Esophagus muscularis mucosa (tissue), 4 donors: ENCODE data around the gene GON7. TPM values are rescaled to one million over a fixed set of nuclear protein-coding genes. Genes with fewer than 3 reads are reported as not detected.

Source experiments
- DNase-seq: peaks from one replicate; pipeline ENCODE4 v3.0.0-alpha.2; 2017; ENCODE audit errors: extremely low spot score
- H3K27ac ChIP-seq, 4 donors: fragments of 200-600 bp; sonication (generic); replicated peaks in 1 of 4; 1 replicate in 3 of 4; 2 replicates in 1 of 4; pipeline ENCODE4 v1.5.1; 2016 to 2019; ENCODE audit warnings: mild to moderate bottlenecking in 1 of 4
- H3K27me3 ChIP-seq, 4 donors: fragments of 200-600 bp; sonication (generic); one replicate each; pipeline versions ENCODE4 v1.5.1 to v1.6.0; 2016 to 2019
- H3K36me3 ChIP-seq, 4 donors: fragments of 200-600 bp; sonication (generic); one replicate each; pipeline ENCODE4 v1.5.1; 2016 to 2019
- H3K4me1 ChIP-seq, 4 donors: fragments of 200-600 bp; sonication (generic); one replicate each; pipeline ENCODE4 v1.5.1; 2016 to 2019
- H3K4me3 ChIP-seq, 4 donors: fragments of 200-600 bp; sonication (generic); 1 replicate in 2 of 4; 2 replicates in 2 of 4; pipeline ENCODE4 v1.5.1; 2016 to 2019; ENCODE audit warnings: mild to moderate bottlenecking in 4 of 4, moderate library complexity in 1 of 4
- H3K9me3 ChIP-seq, 4 donors: fragments of 200-600 bp; sonication (generic); 1 replicate in 3 of 4; 2 replicates in 1 of 4; pipeline ENCODE4 v1.5.1; 2016 to 2019
- EP300 ChIP-seq: sonication (generic); formaldehyde crosslinking; IDR thresholded peaks from one replicate; pipeline ENCODE4 v1.6.1; 2017; ENCODE audit warnings: antibody characterized with exemption
- POLR2A ChIP-seq: fragments of 450-650 bp; IDR thresholded peaks from one replicate; pipeline ENCODE4 v1.6.1; 2017; ENCODE audit warnings: antibody characterized with exemption, moderate library complexity, mild to moderate bottlenecking, low read depth
- POLR2AphosphoS5 ChIP-seq, 2 donors: sonication (generic); formaldehyde crosslinking; IDR thresholded peaks; one replicate each; pipeline ENCODE4 v1.6.1; 2017; ENCODE audit warnings: antibody characterized with exemption in 2 of 2
- WGBS: methylation state at CpG from one replicate; pipeline ENCODE4 v1.1.5; 2018; 5-methylcytosine and 5-hydroxymethylcytosine counted together
- intact Hi-C: fragments of 100-400 bp; cut with DNase I; formaldehyde crosslinking; loops from one replicate; pipeline ENCODE4 v1.15.1; 2023
- total RNA-seq, 4 donors: library from RNA; depleted of rRNA; stranded (reverse); fragments of >200 nt; gene quantifications; one replicate each; pipeline versions ENCODE4 v1.1.0 to v1.2.1, GENCODE V29; 2016
- TF ChIP-seq, protein P1 (sequence below), 3 experiments: fragments of 200-600 bp in 2 of 3; fragments of 450-650 bp in 1 of 3; sonication (generic) in 2 of 3; IDR thresholded peaks; one replicate each; pipeline ENCODE4 v1.5.1; 2017 to 2019; ENCODE audit warnings: antibody characterized with exemption in 3 of 3, mild to moderate bottlenecking in 2 of 3, moderate library complexity in 1 of 3

The GON7 gene
- total RNA-seq, 4 donors from 2014 or later: 6.1 to 14.5 (median 11.6) TPM

DNA sequence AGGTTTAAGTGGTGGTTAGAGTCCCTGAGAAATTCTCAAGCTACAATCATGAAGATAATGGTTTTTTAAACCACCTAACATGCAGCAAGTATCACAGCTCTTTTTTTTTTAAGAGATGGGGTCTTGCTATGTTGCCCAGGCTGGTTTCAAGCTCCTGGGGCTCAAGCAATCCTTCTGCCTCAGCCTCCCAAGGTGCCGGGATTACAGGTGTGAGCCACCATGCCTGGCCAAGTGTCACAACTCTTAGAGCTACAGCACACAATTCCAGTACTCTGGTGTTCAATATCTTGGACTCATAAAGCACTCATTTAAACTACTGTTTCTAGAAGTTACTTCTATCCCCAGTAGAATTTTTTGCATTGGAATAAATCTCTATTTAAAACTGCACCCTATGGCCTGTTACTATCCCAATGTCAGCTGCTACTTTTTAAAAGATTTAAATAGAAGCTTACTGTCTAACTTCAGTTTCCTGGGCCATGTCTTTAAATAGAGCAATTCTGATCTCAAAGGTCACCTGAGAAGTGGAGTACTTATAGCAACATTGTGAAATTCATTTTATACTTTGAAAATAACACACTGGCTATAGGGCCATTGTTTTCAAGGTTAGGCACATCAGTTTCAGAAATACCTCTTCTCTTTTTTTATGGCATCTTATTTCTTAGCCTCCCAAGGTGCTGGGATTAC lies 11.4 kb downstream of the GON7 start:
- DNase-seq: no peak
- no peaks in the 10 kb centered on the region for H3K9me3 ChIP-seq
- H3K27ac ChIP-seq: no peak overlapping the region
- WGBS: 100% methylated on average over 1 of the region's 1 CpG
- intact Hi-C loops: no loop called here
- no peaks in the 10 kb centered on the region for H3K27me3 ChIP-seq
- no peak overlapping the region for H3K4me3 ChIP-seq
- H3K4me1 ChIP-seq: no peaks in the 10 kb centered on the region
- H3K36me3 ChIP-seq: no peaks in the 10 kb centered on the region
- no peak for TF ChIP-seq POLR2A
- no peak for TF ChIP-seq POLR2AphosphoS5 (IDR thresholded peaks at IDR 0.05)
- TF ChIP-seq, protein P1, sequence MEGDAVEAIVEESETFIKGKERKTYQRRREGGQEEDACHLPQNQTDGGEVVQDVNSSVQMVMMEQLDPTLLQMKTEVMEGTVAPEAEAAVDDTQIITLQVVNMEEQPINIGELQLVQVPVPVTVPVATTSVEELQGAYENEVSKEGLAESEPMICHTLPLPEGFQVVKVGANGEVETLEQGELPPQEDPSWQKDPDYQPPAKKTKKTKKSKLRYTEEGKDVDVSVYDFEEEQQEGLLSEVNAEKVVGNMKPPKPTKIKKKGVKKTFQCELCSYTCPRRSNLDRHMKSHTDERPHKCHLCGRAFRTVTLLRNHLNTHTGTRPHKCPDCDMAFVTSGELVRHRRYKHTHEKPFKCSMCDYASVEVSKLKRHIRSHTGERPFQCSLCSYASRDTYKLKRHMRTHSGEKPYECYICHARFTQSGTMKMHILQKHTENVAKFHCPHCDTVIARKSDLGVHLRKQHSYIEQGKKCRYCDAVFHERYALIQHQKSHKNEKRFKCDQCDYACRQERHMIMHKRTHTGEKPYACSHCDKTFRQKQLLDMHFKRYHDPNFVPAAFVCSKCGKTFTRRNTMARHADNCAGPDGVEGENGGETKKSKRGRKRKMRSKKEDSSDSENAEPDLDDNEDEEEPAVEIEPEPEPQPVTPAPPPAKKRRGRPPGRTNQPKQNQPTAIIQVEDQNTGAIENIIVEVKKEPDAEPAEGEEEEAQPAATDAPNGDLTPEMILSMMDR (IDR thresholded peaks at IDR 0.05): no peak

DNA sequence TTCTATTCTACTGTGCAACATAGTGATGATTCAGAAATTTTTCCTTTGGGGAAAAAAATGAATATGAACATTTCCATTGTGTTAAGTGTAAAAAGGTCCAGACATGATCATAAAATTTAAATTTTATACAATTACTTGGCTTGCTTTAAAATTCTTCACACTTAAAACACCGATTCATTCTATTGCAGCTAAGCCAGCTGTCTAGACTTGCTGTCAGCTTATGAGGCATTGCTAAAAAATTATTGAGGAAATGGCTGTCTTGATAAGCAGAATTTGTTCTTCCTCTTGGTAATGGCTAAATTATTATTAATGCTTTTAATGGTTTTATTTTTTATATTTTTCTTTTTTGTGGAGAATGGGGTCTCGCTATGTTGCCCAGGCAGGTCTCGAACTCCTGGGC lies 19.9 kb downstream of the GON7 start:
- WGBS: 91% methylated on average over 3 of the region's 3 CpGs

DNA sequence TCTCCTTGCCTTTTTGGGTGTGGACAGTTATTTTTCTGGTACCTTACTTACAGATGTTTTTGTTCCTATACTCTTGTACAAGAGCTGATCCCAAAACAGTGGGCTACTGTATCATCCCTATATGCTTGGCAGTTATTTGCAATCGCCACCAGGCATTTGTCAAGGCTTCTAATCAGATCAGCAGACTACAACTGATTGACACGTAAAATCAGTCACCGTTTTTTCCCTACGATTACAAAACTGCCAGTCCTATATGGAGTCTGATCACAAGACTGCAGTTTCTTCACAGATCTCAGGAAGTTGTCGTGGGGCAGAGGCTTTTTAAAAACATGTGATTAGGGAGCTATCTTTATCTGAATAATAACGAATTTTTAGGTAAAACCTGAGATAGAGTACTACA lies 20.4 kb downstream of the GON7 start:
- Histone ChIP-seq H3K36me3 (peaks cover 0 to 40% (median 27%) of the 10 kb centered on the region in 4 donors), H3K4me1 (peaks cover 21 to 36% (median 33%) of the 10 kb centered on the region in 4 donors), H3K4me3 (peak overlapping the region in 1 of 4 donors; percentile 90), H3K27me3 (no peaks in the 10 kb centered on the region), H3K9me3 (no peaks in the 10 kb centered on the region), H3K27ac (peak overlapping the region in 3 of 4 donors; percentile 93 to 98 (median 96))
- no peak for TF ChIP-seq EP300
- TF ChIP-seq POLR2A: no peak
- TF ChIP-seq POLR2AphosphoS5 (IDR thresholded peaks at IDR 0.05): no peak
- TF ChIP-seq, protein P1 (IDR thresholded peaks at IDR 0.05): no peak
- intact Hi-C loops: no loop called here
- DNase-seq: no peak
- WGBS: 67% methylated on average over 6 of the region's 6 CpGs

More for the DNA sequence above, 19.9 kb downstream of the GON7 start:
- peaks cover 21 to 36% (median 33%) of the 10 kb centered on the region in 4 donors for H3K4me1 ChIP-seq
- H3K27me3 ChIP-seq: no peaks in the 10 kb centered on the region
- intact Hi-C loops: no loop called here
- no peak overlapping the region for H3K4me3 ChIP-seq
- H3K9me3 ChIP-seq: no peaks in the 10 kb centered on the region
- no peak for TF ChIP-seq EP300
- no peak for TF ChIP-seq POLR2A
- TF ChIP-seq, protein P1 (IDR thresholded peaks at IDR 0.05): no peak
- no peak for TF ChIP-seq POLR2AphosphoS5 (IDR thresholded peaks at IDR 0.05)
- H3K36me3 ChIP-seq: peaks cover 0 to 35% (median 24%) of the 10 kb centered on the region in 4 donors
- no peak overlapping the region for H3K27ac ChIP-seq
- no peak for DNase-seq

DNA sequence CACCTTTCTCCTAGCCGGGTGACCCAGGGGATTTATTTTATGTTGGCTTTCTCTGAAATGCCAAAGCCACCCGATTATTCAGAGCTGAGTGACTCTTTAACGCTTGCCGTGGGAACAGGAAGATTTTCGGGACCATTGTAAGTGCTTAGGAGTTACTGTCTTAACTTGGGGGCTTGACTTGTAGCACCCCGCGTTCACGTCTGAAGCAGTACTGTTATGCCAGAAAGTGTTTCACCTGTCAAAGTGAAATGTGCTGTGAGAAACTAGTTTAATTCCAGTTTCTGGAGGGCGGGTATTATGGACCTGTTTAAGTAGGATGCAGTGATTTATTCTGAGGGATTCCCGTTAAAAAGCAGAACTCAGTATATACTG lies 21.5 kb downstream of the GON7 start:
- 0% methylated on average over 8 of the region's 10 CpGs for WGBS

More for the DNA sequence above, 21.5 kb downstream of the GON7 start:
- peak overlapping the region; percentile 75 to 96 (median 86) for H3K4me3 ChIP-seq
- intact Hi-C loops: no loop called here
- H3K27ac ChIP-seq: peak overlapping the region; percentile 93 to 98 (median 96)
- H3K9me3 ChIP-seq: no peaks in the 10 kb centered on the region
- TF ChIP-seq POLR2AphosphoS5 (IDR thresholded peaks at IDR 0.05) (no peak), EP300 (no peak), POLR2A (no peak)
- TF ChIP-seq, protein P1 (IDR thresholded peaks at IDR 0.05): no peak
- H3K4me1 ChIP-seq: peaks cover 21 to 36% (median 33%) of the 10 kb centered on the region in 4 donors
- H3K27me3 ChIP-seq: no peaks in the 10 kb centered on the region
- peaks cover 0 to 41% (median 28%) of the 10 kb centered on the region in 4 donors for H3K36me3 ChIP-seq
- DNase-seq: no peak
